Measurements from ENCODE around the gene P4HA3.

The P4HA3 gene

DNA sequence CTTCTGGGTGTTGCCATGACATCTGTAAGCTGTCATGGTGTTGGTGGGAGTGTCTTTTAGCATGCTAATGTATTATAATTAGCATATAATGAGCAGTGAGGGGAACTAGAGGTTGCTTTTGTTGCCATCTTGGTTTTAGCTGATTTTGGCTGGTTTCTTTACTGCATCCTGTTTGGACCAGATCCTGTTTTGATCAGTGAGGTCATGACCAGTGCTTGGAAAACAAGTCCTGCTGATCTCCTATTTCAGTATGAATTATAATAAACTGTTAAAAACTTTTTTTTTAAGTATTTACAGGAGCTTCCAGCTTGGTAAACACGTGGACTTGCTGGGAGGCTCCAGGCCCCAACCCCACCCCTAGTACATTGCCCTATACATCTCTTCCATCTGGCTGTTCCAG, 30.5 kb upstream of the P4HA3 start:
- Histone ChIP-seq H3K9ac (ENCODE audit: low read length) (no peak overlapping the region), H3K4me3 (ENCODE audit: insufficient read depth, low read length, poor library complexity, severe bottlenecking) (no peak overlapping the region), H3K36me3 (ENCODE audit: low read length) (no peaks in the 10 kb centered on the region), H3K4me2 (ENCODE audit: low read depth, low read length, poor library complexity, severe bottlenecking) (no peak overlapping the region), H3K9me2 (replicated peaks; ENCODE audit: insufficient read depth, low read length) (no peaks in the 10 kb centered on the region), H3K27ac (ENCODE audit: low read depth, low read length) (no peak overlapping the region), H3K9me3 (ENCODE audit: insufficient read depth, low read length) (no peaks in the 10 kb centered on the region), H3K79me2 (ENCODE audit: insufficient read depth, low read length) (no peaks in the 10 kb centered on the region), H3K27me3 (ENCODE audit: low read length) (no peaks in the 10 kb centered on the region), H3F3A (ENCODE audit: insufficient read depth) (no peaks in the 10 kb centered on the region), H2AFZ (ENCODE audit: low read depth, low read length, severe bottlenecking) (no peak overlapping the region), H4K20me1 (ENCODE audit: low read depth, low read length) (no peaks in the 10 kb centered on the region)
- no peak for TF ChIP-seq EZH2phosphoT487 (conservative IDR thresholded peaks at IDR 0.05; ENCODE audit: low read length)
- TF ChIP-seq, protein P1, sequence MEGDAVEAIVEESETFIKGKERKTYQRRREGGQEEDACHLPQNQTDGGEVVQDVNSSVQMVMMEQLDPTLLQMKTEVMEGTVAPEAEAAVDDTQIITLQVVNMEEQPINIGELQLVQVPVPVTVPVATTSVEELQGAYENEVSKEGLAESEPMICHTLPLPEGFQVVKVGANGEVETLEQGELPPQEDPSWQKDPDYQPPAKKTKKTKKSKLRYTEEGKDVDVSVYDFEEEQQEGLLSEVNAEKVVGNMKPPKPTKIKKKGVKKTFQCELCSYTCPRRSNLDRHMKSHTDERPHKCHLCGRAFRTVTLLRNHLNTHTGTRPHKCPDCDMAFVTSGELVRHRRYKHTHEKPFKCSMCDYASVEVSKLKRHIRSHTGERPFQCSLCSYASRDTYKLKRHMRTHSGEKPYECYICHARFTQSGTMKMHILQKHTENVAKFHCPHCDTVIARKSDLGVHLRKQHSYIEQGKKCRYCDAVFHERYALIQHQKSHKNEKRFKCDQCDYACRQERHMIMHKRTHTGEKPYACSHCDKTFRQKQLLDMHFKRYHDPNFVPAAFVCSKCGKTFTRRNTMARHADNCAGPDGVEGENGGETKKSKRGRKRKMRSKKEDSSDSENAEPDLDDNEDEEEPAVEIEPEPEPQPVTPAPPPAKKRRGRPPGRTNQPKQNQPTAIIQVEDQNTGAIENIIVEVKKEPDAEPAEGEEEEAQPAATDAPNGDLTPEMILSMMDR (IDR thresholded peaks at IDR 0.05; ENCODE audit: insufficient read depth, low read length, poor library complexity, severe bottlenecking) = no peak

DNA sequence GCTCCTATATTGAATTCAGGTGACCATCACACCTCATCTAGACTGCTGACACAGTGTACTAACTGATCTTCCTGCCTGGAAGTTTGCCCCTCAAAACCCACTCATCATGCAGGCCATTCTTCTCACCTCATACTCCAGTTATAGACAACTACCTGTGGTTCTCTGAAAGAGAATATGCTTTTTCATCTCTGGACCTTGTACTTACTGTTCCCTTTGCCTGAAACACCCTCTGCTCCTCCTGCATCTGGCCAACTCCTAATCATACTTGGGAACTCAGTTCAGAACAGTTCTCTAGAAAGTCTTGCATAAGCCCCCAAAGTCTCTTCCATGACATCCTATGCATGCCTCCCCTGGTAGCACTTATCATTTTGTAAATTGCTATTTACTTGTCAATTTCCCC, 28.2 kb upstream of the P4HA3 start:
- Histone ChIP-seq H3K9ac (ENCODE audit: low read length) (no peak overlapping the region), H3K9me3 (ENCODE audit: insufficient read depth, low read length) (no peaks in the 10 kb centered on the region), H3K27me3 (ENCODE audit: low read length) (no peaks in the 10 kb centered on the region), H3K36me3 (ENCODE audit: low read length) (no peaks in the 10 kb centered on the region), H4K20me1 (ENCODE audit: low read depth, low read length) (no peaks in the 10 kb centered on the region), H3F3A (ENCODE audit: insufficient read depth) (no peaks in the 10 kb centered on the region), H3K27ac (ENCODE audit: low read depth, low read length) (no peak overlapping the region), H3K4me2 (ENCODE audit: low read depth, low read length, poor library complexity, severe bottlenecking) (no peak overlapping the region), H2AFZ (ENCODE audit: low read depth, low read length, severe bottlenecking) (no peak overlapping the region), H3K9me2 (replicated peaks; ENCODE audit: insufficient read depth, low read length) (no peaks in the 10 kb centered on the region), H3K4me3 (ENCODE audit: insufficient read depth, low read length, poor library complexity, severe bottlenecking) (no peak overlapping the region), H3K79me2 (ENCODE audit: insufficient read depth, low read length) (no peaks in the 10 kb centered on the region)
- TF ChIP-seq, protein P1 (IDR thresholded peaks at IDR 0.05; ENCODE audit: insufficient read depth, low read length, poor library complexity, severe bottlenecking) = no peak
- TF ChIP-seq EZH2phosphoT487 (conservative IDR thresholded peaks at IDR 0.05; ENCODE audit: low read length) = no peak

DNA sequence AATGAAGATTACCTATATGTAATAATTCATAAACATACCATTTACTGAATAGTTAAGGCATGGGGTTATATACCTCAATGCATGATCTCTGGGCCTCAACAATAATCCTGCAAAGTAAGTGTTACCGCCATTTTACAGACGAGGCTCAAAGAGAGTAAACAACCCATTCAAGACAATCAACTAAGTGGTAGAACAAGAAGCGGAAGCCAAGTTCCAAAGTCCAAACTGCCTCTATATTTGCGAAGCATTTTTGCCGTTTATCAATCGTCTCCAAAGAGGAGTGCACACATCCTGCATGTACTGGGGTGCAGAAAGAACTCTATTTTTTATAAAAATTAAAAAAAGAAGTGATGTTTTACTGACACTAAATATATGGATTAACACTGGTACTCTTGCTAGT, 27.5 kb upstream of the P4HA3 start:
- Histone ChIP-seq H3K9me3 (ENCODE audit: insufficient read depth, low read length) (no peaks in the 10 kb centered on the region), H3K9ac (ENCODE audit: low read length) (no peak overlapping the region), H3K36me3 (ENCODE audit: low read length) (no peaks in the 10 kb centered on the region), H3F3A (ENCODE audit: insufficient read depth) (no peaks in the 10 kb centered on the region), H3K4me3 (ENCODE audit: insufficient read depth, low read length, poor library complexity, severe bottlenecking) (no peak overlapping the region), H3K9me2 (replicated peaks; ENCODE audit: insufficient read depth, low read length) (no peaks in the 10 kb centered on the region), H3K27ac (ENCODE audit: low read depth, low read length) (no peak overlapping the region), H4K20me1 (ENCODE audit: low read depth, low read length) (no peaks in the 10 kb centered on the region), H3K27me3 (ENCODE audit: low read length) (no peaks in the 10 kb centered on the region), H3K79me2 (ENCODE audit: insufficient read depth, low read length) (no peaks in the 10 kb centered on the region), H3K4me2 (ENCODE audit: low read depth, low read length, poor library complexity, severe bottlenecking) (no peak overlapping the region), H2AFZ (ENCODE audit: low read depth, low read length, severe bottlenecking) (no peak overlapping the region)
- TF ChIP-seq EZH2phosphoT487 (conservative IDR thresholded peaks at IDR 0.05; ENCODE audit: low read length) = no peak
- TF ChIP-seq, protein P1 (IDR thresholded peaks at IDR 0.05; ENCODE audit: insufficient read depth, low read length, poor library complexity, severe bottlenecking) = no peak
